GM18511 (cell line): ENCODE measurements around the gene ZNF74.
"Not testable (repeated sequence)": the region's sequence is repeated elsewhere in the genome, so short reads cannot be mapped to it uniquely, and the experiment has no call there.

Experiments
- ATAC-seq: cut with Tn5 transposase; IDR thresholded peaks from one replicate; pipeline ENCODE4 v1.9.1; 2021; ENCODE audit warnings: mild to moderate bottlenecking, moderate library complexity; ENCODE audit not compliant: unreplicated experiment

The ZNF74 gene

GRCh38 chr22:20441631-20442484 lies 47.9 kb downstream of the ZNF74 start:
- ATAC-seq: no peak

DNA sequence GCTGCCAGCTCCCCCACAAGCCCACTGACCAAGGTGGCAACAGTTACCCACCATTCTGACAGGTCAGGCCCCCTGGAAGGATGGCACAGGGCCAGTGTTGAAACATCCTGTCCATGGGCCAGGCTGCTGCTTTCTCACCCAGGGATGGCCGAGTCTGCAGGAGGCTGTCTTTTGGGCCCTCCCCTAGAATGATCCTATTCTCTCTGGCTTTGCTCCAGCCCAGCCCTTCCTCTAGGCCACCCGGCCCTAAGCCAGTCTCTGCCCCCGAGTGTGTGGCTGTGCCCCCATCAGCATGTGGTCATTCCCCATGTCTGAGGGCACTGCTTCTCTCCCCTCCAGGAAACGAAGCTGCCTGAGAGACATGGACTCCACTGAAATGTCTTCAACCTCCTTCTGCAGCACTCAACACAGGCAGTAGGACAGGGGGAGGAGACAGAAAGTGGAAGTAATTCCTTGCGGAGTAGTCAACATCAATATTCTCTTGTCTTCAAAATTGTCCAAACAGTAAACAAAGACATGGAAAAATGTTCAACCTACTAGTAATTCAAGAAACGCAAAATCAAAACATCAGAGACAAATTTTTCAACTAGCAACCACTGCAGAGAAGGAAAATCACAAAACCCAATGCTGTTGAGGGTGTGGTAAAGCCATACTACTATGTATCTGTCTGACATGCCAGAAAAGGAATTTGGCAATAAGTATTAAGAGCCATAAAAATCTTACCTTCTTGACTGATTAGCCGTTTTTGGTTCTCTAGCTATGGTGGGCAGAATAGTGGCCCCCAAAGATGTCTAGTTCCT lies 48.7 kb downstream of the ZNF74 start:
- no peak for ATAC-seq

- no peak for ATAC-seq
These were observed 50.4 kb downstream of the ZNF74 start for GRCh38 chr22:20444325-20444724.

- ATAC-seq: no peak
These were observed 52.5 kb downstream of the ZNF74 start for GRCh38 chr22:20446383-20446970.

- no peak for ATAC-seq
These were observed 54.7 kb downstream of the ZNF74 start for GRCh38 chr22:20448630-20449029.

GRCh38 chr22:20449819-20450550 lies 56.0 kb downstream of the ZNF74 start:
- no peak for ATAC-seq

GRCh38 chr22:20450551-20450906 lies 56.6 kb downstream of the ZNF74 start:
- ATAC-seq: no peak

GRCh38 chr22:20451129-20451778 lies 57.3 kb downstream of the ZNF74 start:
- ATAC-seq: not testable (repeated sequence)

DNA sequence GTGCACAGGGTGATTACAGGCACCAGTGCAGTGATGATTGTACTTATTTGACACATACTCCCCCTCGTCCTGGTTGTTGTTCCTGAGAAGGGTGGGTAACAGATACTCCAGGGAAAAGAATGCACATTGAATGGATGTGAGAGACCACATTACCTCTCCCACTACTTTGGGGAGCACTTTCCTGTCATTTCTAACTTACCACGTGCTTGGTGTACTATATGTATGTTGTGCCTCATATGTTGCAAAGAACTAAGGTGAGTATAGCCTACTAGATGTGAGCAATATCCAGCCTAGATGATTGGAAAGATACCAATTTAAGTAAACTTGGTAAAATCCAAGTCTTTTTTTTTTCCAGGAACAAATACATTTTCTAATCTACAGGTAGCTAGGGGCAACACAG lies 58.0 kb downstream of the ZNF74 start:
- ATAC-seq: no peak

- ATAC-seq: no peak
These were observed 59.3 kb downstream of the ZNF74 start for GRCh38 chr22:20453222-20453621.

GRCh38 chr22:20455709-20456063 lies 61.7 kb downstream of the ZNF74 start:
- no peak for ATAC-seq

- ATAC-seq: no peak
These were observed 62.2 kb downstream of the ZNF74 start for GRCh38 chr22:20456064-20456721.

- no peak for ATAC-seq
These were observed 62.7 kb downstream of the ZNF74 start for GRCh38 chr22:20456722-20457076.

DNA sequence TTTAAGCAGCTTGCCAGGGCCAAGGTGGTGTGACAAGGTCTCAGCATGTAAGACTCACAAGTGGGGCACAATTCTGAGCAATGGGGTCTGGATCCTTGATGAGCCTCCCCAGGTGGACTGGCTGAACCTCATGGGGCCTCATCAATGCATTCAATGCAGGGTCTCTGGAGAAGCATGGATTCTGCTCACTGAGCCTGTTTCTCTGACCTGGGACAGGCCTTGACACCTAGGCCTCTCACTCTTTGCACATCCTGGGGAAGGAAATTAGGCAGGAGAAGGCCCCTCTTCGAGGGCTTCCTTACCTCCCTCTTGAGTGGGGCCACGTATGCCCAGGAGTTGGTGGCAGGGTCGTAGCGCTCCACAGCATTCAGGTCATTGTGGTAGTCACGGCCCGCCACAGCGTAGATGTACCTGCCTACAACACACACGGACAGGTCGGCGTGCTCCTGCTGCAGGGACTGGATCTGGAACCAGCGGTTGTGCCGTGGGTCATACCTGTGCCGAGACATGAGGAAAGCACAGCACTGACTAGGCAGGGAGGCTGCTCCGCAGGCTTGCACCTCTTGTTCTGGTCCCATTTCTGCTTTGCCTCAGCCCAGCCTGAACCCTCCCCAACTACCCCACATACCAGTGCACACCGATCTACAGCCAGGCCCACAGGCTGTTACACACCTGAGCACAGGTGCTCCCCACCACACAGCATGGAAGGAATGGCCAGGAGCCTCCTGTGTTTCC lies 63.7 kb downstream of the ZNF74 start:
- ATAC-seq: no peak
